A673 (cell line): ENCODE results near the gene SLC2A9.

ENCODE experiments used
- CTCF ChIP-seq: fragments of 300-800, 200-600 bp; sonication (generic); conservative IDR thresholded peaks from 2 replicates; pipeline ENCODE4 v1.5.1; 2017; ENCODE audit warnings: low read depth, mild to moderate bottlenecking, antibody characterized with exemption, low read length, moderate library complexity, mixed read lengths
- EZH2 ChIP-seq: fragments of 200-600 bp; sonication (generic); IDR thresholded peaks from 2 replicates; pipeline ENCODE4 v1.6.1; 2017; ENCODE audit warnings: borderline replicate concordance, low read depth, mild to moderate bottlenecking, mixed read lengths, antibody characterized with exemption, low read length; ENCODE audit not compliant: poor library complexity, severe bottlenecking

GRCh38 chr4:9953089-9953488, 68.2 kb downstream of the SLC2A9 start:
- TF ChIP-seq CTCF: no peak
- no peak for TF ChIP-seq EZH2
